KOPT-K1 (cell line): ENCODE measurements around the gene AFF3.

Experiments used
- H3K27ac ChIP-seq: fragments of 200-600 bp; sonication (generic); 2 replicates; pipeline ENCODE4 v1.5.1; 2016; ENCODE audit warnings: antibody characterized with exemption, mild to moderate bottlenecking, low read depth, low read length; ENCODE audit not compliant: poor library complexity, severe bottlenecking
- H3K36me3 ChIP-seq: fragments of 200-600 bp; sonication (generic); 2 replicates; pipeline ENCODE4 v1.5.1; 2017; ENCODE audit warnings: antibody characterized with exemption, mild to moderate bottlenecking, low read length, moderate library complexity; ENCODE audit not compliant: insufficient read depth
- H3K9me3 ChIP-seq: fragments of 200-600 bp; sonication (generic); 2 replicates; pipeline ENCODE4 v1.5.1; 2017; ENCODE audit warnings: antibody characterized with exemption, low read length, mild to moderate bottlenecking; ENCODE audit not compliant: insufficient read depth, poor library complexity, severe bottlenecking

Gene AFF3

GRCh38 chr2:99899058-99899855 lies 243.1 kb downstream of the AFF3 start:
- no peak overlapping the region for H3K27ac ChIP-seq

DNA sequence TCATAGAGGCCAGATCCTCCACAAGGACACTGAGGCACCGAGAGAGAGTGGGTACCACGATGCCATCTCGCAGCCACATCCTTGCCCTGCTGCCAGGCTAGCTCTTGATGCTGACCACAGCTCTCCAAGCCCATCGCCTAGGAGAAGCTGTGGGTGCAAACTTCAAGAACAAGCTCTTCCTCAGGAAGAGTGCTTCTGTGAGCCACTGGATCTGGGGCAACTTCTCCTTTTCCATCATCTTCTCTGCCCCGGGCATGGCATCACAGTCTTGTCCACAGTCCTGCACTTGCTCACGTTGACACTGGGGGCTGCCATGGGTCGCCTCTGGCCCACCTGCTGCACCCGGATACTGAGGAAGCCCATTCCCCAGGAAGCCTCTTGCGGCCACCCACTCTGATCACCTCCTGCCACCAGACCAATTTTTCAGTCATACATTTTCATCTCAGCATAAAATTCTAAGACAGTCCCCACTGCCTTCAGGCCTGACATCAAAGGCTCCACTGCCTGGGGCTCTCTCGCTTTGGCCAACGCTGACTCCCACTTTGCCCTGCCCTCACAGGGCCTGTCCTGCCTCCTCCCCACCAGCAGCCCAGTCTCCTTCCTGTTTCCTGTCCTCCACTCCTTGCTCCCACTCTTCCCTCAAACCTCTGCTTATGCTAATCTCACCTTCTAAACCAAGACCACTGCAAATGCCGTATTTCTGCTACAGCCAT lies 243.9 kb downstream of the AFF3 start:
- Histone ChIP-seq H3K27ac (no peak overlapping the region), H3K9me3 (no peaks in the 10 kb centered on the region), H3K36me3 (no peaks in the 10 kb centered on the region)

More at GRCh38 chr2:99899058-99899855, 243.1 kb downstream of the AFF3 start:
- Histone ChIP-seq H3K9me3 (no peaks in the 10 kb centered on the region), H3K36me3 (no peaks in the 10 kb centered on the region)

- Histone ChIP-seq H3K36me3 (no peaks in the 10 kb centered on the region), H3K27ac (no peak overlapping the region), H3K9me3 (no peaks in the 10 kb centered on the region)
These were observed 251.0 kb downstream of the AFF3 start for GRCh38 chr2:99891428-99891780.

GRCh38 chr2:99890568-99891427 lies 251.6 kb downstream of the AFF3 start:
- Histone ChIP-seq H3K27ac (no peak overlapping the region), H3K36me3 (no peaks in the 10 kb centered on the region)

DNA sequence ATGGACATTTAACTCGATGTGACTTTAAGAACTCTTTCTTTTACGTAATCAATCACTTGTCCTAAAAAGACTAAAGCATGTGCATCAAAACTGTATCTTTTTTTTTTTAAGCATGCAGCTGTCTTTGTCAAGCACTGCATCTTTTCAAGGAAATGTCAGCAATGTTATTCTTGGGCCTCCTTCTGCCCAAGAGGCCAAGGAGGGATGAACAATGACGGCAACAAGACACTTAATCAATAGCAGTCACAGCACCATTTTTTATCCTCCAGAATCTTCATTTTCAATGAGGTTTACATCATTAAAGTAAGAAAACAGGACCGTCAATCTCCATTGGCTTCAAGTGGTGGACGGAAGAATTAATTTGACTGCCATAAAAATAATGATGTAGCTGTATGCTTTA lies 253.8 kb downstream of the AFF3 start:
- Histone ChIP-seq H3K36me3 (no peaks in the 10 kb centered on the region), H3K27ac (no peak overlapping the region), H3K9me3 (no peaks in the 10 kb centered on the region)

More at GRCh38 chr2:99890568-99891427, 251.6 kb downstream of the AFF3 start:
- H3K9me3 ChIP-seq: no peaks in the 10 kb centered on the region

DNA sequence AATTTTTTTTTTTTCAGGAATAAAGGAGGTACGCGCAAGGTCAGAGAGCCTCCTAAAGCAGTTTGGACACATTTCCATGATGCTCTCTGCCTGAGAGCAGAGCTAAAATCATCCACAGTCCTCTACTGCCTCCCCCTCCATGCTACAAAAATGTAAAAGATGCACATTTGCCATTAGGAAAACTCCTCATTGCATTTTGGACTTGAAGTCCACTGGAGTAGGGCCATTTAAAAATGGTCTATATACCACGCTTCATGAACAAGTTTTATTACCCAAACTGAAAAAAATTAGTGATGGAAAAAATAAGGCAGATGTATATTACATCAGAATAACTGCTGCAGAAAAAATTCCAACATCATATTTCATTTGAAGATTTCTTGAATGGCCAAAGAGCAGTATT lies 256.0 kb downstream of the AFF3 start:
- no peaks in the 10 kb centered on the region for H3K9me3 ChIP-seq
- no peak overlapping the region for H3K27ac ChIP-seq
- no peaks in the 10 kb centered on the region for H3K36me3 ChIP-seq

DNA sequence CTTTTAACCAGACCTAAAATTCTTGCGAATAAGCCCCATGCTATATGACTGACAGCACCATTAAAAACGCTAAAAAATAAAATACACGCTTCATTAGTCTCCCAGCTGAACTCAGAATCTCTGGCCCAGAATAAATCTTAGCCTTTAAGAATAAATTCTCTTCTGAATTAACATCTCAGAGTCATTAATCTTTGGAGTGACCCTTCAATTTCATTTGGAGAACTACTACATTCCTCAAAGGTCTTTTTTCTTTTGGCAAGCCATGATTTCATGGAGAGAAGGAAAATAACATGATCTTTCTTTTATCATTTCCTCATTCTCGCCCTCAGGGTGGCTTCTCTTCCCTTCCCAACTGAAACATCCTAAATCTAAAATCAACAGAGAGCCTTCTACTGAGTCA lies 259.0 kb downstream of the AFF3 start:
- H3K9me3 ChIP-seq: no peaks in the 10 kb centered on the region
- H3K36me3 ChIP-seq: no peaks in the 10 kb centered on the region
- no peak overlapping the region for H3K27ac ChIP-seq

- no peak overlapping the region for H3K27ac ChIP-seq
- H3K9me3 ChIP-seq: no peaks in the 10 kb centered on the region
- no peaks in the 10 kb centered on the region for H3K36me3 ChIP-seq
These were observed 260.3 kb downstream of the AFF3 start for GRCh38 chr2:99881901-99882591.

- Histone ChIP-seq H3K36me3 (no peaks in the 10 kb centered on the region), H3K9me3 (no peaks in the 10 kb centered on the region), H3K27ac (no peak overlapping the region)
These were observed 261.5 kb downstream of the AFF3 start for GRCh38 chr2:99880964-99881294.

GRCh38 chr2:99880148-99880963 lies 262.0 kb downstream of the AFF3 start:
- Histone ChIP-seq H3K36me3 (no peaks in the 10 kb centered on the region), H3K27ac (no peak overlapping the region), H3K9me3 (no peaks in the 10 kb centered on the region)

DNA sequence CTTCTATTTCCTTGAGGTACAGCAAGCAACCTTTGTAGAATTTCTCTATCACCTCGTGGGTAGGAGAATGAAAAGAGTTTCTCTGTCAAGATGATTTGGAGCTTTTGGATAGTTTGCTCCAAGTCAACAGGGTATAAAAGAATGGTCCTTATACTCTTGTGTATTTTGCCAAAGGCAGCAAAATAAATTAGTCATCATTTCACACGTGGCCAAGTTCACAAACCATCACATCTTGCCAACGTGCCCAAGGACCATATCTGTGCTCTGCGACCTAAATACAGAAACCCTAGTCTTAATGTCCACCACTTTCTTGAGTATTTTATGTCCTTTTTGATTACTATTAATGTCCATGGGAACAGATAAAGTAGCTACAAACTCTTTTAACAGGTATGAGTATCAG lies 262.9 kb downstream of the AFF3 start:
- no peaks in the 10 kb centered on the region for H3K9me3 ChIP-seq
- H3K27ac ChIP-seq: no peak overlapping the region
- no peaks in the 10 kb centered on the region for H3K36me3 ChIP-seq

DNA sequence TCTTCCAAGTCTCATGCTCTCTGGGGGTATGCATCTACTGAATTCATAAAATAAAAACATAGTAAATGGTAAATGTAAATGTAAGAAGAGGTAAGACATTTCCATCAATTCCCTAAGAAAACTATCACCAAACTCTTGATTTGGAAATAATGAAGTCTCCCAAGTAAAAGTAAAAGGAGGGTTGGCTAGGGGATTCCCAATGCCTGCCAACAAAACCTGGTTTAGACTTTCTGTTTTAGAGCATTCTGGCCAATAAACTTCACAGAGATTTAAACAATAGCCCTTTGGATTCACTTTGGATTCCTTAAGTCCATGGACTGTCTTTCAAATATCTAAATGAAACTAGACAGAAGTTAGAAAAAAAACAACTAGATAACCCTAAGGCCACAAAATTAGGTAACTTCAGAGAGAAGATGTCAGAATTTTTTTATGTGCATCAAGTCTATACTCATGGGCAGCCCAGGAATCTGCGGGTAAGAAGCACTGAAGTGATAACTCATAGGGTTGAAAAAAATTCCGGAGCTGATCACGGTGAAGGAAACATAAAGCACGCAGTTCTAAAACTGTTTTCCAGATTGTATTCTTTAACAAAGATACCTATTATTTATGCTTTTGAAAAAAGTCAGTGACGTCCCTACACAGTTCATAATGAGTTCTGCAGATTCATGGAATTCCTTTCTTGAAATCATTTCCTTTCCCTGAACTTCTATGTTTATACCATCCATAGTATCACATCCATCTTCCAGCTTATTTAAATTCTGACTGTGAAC lies 263.6 kb downstream of the AFF3 start:
- no peaks in the 10 kb centered on the region for H3K36me3 ChIP-seq
- no peaks in the 10 kb centered on the region for H3K9me3 ChIP-seq
- no peak overlapping the region for H3K27ac ChIP-seq

DNA sequence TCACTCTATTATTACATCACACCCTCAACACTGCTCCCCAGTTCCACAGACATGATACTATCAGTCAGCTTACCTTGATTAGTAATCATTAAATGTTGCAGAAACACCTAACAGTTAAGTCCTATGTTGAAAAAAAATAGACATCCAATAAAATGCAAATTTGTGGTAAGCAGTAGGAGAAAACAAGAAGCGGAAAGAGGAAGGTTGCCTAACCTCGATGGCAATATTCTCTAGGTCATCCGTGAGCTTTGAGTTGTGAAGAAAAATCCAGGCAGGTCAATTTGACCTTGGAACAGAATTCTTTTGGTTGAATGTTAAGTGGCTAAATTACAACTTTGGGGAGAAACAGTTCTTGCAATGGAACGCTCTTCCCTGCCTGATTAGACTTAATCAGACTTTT lies 264.4 kb downstream of the AFF3 start:
- Histone ChIP-seq H3K27ac (no peak overlapping the region), H3K9me3 (no peaks in the 10 kb centered on the region), H3K36me3 (no peaks in the 10 kb centered on the region)

DNA sequence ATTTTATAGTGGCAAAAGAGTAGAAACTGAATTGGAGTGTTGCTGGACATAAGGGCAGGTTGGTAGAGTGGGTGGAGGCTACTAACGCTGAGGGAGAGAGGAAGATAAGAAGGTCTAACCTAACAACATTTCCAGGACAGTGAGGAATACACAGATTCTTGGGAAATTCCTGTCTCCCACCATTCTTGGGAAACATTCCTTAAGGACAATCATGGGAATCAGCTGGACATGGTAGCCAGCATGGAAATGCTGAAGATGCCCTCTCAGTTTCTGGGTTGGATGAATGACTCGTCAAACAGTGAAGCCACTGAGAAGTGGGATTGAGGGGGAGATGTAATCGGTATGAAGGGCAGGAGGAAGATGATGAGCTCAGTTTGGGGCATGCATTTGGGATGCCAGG lies 265.4 kb downstream of the AFF3 start:
- no peaks in the 10 kb centered on the region for H3K36me3 ChIP-seq
- H3K9me3 ChIP-seq: no peaks in the 10 kb centered on the region
- H3K27ac ChIP-seq: no peak overlapping the region
